Vagina (tissue), 2 donors: ENCODE data around the gene WDR91. TPM values are rescaled to one million over a fixed set of nuclear protein-coding genes. Genes with fewer than 3 reads are reported as not detected.
"Not testable (repeated sequence)": the region's sequence is repeated elsewhere in the genome, so short reads cannot be mapped to it uniquely, and the experiment has no call there.

Experiments used
- DNase-seq, 2 donors: peaks; one replicate each; pipeline ENCODE4 v3.0.0-alpha.2; 2017; ENCODE audit errors: extremely low spot score in 2 of 2
- H3K27ac ChIP-seq: fragments of 200-600 bp; sonication (generic); one replicate; pipeline ENCODE4 v1.5.1; 2019
- H3K27me3 ChIP-seq: fragments of 200-600 bp; sonication (generic); one replicate; pipeline ENCODE4 v1.5.1; 2019
- H3K36me3 ChIP-seq, 2 donors: fragments of 200-600 bp; sonication (generic); one replicate each; pipeline ENCODE4 v1.5.1; 2017 to 2019
- H3K4me1 ChIP-seq: fragments of 200-600 bp; sonication (generic); one replicate; pipeline ENCODE4 v1.5.1; 2019
- H3K4me3 ChIP-seq, 2 donors: fragments of 200-600 bp; sonication (generic); 1 replicate in 1 of 2; 2 replicates in 1 of 2; pipeline ENCODE4 v1.5.1; 2016 to 2019
- H3K9me3 ChIP-seq: fragments of 200-600 bp; sonication (generic); one replicate; pipeline ENCODE4 v1.5.1; 2019
- POLR2A ChIP-seq, 2 donors: fragments of 450-650 bp; IDR thresholded peaks; one replicate each; pipeline ENCODE4 v1.6.1; 2017; ENCODE audit warnings: antibody characterized with exemption in 2 of 2, mild to moderate bottlenecking in 2 of 2, moderate library complexity in 2 of 2
- POLR2AphosphoS5 ChIP-seq, 2 donors: sonication (generic); formaldehyde crosslinking; IDR thresholded peaks; one replicate each; pipeline ENCODE4 v1.9.0; 2017; ENCODE audit warnings: antibody characterized with exemption in 2 of 2, mild to moderate bottlenecking in 2 of 2, low read depth in 1 of 2; ENCODE audit not compliant: insufficient read depth in 1 of 2
- intact Hi-C: fragments of 100-400 bp; cut with DNase I; formaldehyde crosslinking; loops from one replicate; pipeline ENCODE4 v1.15.1; 2023
- total RNA-seq: library from RNA; depleted of rRNA; stranded (reverse); fragments of >200 nt; gene quantifications from one replicate; pipeline ENCODE4 v1.2.3, GENCODE V29; 2016
- TF ChIP-seq, protein P1 (sequence below), 3 experiments: fragments of 450-650 bp in 2 of 3; fragments of 200-600 bp in 1 of 3; sonication (generic) in 1 of 3; IDR thresholded peaks; one replicate each; pipeline ENCODE4 v1.5.1; 2017 to 2019; ENCODE audit warnings: antibody characterized with exemption in 3 of 3, mild to moderate bottlenecking in 2 of 3, moderate library complexity in 2 of 3

The WDR91 gene
- total RNA-seq, 1 donor from 2014 or later, result 31.2 TPM

- TF ChIP-seq POLR2A (IDR thresholded peaks at IDR 0.05) (no peak), POLR2AphosphoS5 (IDR thresholded peaks at IDR 0.05; ENCODE audit: insufficient read depth in 1 of 2, low read depth in 1 of 2) (no peak)
- TF ChIP-seq, protein P1, sequence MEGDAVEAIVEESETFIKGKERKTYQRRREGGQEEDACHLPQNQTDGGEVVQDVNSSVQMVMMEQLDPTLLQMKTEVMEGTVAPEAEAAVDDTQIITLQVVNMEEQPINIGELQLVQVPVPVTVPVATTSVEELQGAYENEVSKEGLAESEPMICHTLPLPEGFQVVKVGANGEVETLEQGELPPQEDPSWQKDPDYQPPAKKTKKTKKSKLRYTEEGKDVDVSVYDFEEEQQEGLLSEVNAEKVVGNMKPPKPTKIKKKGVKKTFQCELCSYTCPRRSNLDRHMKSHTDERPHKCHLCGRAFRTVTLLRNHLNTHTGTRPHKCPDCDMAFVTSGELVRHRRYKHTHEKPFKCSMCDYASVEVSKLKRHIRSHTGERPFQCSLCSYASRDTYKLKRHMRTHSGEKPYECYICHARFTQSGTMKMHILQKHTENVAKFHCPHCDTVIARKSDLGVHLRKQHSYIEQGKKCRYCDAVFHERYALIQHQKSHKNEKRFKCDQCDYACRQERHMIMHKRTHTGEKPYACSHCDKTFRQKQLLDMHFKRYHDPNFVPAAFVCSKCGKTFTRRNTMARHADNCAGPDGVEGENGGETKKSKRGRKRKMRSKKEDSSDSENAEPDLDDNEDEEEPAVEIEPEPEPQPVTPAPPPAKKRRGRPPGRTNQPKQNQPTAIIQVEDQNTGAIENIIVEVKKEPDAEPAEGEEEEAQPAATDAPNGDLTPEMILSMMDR (IDR thresholded peaks at IDR 0.05), result no peak
- intact Hi-C loops, result no loop called here
- H3K36me3 ChIP-seq, result no peaks in the 10 kb centered on the region
- no peaks in the 10 kb centered on the region for H3K9me3 ChIP-seq
- no peak overlapping the region for H3K4me3 ChIP-seq
- DNase-seq, result peak in 1 of 2 donors; percentile 70
- H3K27ac ChIP-seq, result no peak overlapping the region
- peaks cover 21% of the 10 kb centered on the region for H3K4me1 ChIP-seq
- H3K27me3 ChIP-seq, result no peaks in the 10 kb centered on the region
Measured at GRCh38 chr7:135213831-135214230, 2.5 kb upstream of the WDR91 start.

DNA sequence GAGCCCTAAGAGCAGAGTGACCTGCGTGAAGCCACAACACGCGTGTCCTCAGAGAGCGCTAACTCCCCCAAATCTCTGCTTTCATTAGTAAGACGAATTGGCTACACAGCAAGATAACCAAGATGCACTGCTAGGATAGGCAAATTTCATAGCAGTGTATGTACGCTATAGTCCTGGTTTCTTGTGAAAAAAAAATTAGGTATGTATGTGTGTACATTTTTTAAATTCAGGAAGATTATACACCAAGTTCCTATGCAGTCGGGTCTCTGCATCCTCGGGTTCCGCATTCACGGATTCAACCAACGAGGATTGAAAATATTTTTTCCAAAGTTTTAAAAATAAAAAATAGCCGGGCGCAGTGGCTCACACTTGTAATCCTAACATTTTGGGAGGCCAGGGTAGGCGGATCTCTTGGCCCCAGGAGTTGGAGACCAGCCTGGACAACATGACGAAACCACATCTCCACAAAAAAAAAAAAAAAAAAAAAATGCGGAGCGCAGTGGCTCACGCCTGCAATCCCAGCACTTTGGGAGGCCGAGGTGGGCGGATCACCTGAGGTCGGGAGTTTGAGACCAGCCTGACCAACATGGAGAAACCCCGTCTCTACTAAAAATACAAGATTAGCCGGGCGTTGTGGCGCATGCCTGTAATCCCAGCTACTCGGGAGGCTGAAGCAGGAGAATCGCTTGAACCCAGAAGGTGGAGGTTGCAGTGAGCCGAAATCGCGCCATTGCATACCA lies 790 bp upstream of the WDR91 start:
- H3K27me3 ChIP-seq, H3K36me3 ChIP-seq, intact Hi-C loops, H3K9me3 ChIP-seq: not testable (repeated sequence)
- Histone ChIP-seq H3K4me1 (peaks cover 37% of the 10 kb centered on the region), H3K27ac (peak overlapping the region; percentile 92), H3K4me3 (peak overlapping the region; percentile 85 to 100)
- peak in 1 of 2 donors; percentile 72 for DNase-seq

DNA sequence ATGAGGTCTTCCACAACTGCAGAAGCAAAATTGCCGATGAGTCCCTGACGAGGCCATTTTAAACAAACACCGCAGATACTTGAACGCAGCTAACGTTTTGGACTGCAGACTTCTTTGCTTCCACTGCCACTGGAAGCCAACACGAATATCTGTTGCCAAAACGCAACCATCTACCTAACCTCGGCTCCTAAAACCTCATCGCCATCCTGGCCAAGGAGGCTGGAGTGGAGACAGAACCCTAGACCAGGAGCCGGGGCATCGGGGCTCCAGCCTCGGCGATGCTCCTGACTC lies 493 bp downstream of the WDR91 start:
- H3K4me1 ChIP-seq, result peaks cover 38% of the 10 kb centered on the region
- intact Hi-C loops, result no loop called here
- no peaks in the 10 kb centered on the region for H3K36me3 ChIP-seq
- no peaks in the 10 kb centered on the region for H3K27me3 ChIP-seq
- H3K4me3 ChIP-seq, result peak overlapping the region; percentile 85 to 100
- H3K9me3 ChIP-seq, result no peaks in the 10 kb centered on the region
- DNase-seq, result peak in 1 of 2 donors; percentile 90
- TF ChIP-seq POLR2A (IDR thresholded peaks at IDR 0.05) (no peak), POLR2AphosphoS5 (IDR thresholded peaks at IDR 0.05; ENCODE audit: insufficient read depth in 1 of 2, low read depth in 1 of 2) (no peak)
- TF ChIP-seq, protein P1 (IDR thresholded peaks at IDR 0.05), result no peak
- peak overlapping the region; percentile 92 for H3K27ac ChIP-seq

DNA sequence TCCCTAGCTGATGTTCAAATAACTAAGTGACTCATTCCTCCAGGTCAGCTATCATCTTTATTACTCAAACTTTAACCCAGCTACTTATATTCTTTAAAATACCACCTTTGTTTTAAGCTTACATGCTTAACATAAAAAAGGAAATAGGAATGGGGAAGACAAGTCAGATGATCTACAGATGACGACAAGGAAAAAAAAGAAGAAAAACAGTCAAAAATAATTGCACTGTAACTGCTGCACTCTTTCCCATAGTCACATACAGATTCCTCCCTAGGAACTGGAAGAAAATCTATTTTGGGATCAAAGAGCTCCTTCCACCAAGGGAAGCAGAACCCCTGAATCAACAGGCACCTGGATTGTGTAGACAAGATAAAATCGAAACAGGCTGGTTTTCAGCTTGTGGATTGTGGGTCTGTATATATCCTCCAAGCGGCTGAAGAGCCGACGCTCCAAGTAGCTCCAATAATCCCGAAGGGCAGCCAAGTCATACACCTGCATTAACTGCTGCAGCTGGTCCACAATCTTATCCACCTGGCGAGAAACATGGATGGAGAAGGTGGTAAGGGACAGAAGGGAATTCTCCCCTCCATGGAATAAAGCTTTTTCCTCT lies 2.0 kb downstream of the WDR91 start:
- Histone ChIP-seq H3K9me3 (no peaks in the 10 kb centered on the region), H3K27me3 (no peaks in the 10 kb centered on the region), H3K4me1 (peaks cover 42% of the 10 kb centered on the region), H3K27ac (no peak overlapping the region), H3K36me3 (no peaks in the 10 kb centered on the region), H3K4me3 (no peak overlapping the region)
- peak in 1 of 2 donors; percentile 69 for DNase-seq
- intact Hi-C loops, result no loop called here
- TF ChIP-seq POLR2AphosphoS5 (IDR thresholded peaks at IDR 0.05; ENCODE audit: insufficient read depth in 1 of 2, low read depth in 1 of 2), result no peak
- TF ChIP-seq, protein P1 (IDR thresholded peaks at IDR 0.05), result no peak
- no peak for TF ChIP-seq POLR2A (IDR thresholded peaks at IDR 0.05)

DNA sequence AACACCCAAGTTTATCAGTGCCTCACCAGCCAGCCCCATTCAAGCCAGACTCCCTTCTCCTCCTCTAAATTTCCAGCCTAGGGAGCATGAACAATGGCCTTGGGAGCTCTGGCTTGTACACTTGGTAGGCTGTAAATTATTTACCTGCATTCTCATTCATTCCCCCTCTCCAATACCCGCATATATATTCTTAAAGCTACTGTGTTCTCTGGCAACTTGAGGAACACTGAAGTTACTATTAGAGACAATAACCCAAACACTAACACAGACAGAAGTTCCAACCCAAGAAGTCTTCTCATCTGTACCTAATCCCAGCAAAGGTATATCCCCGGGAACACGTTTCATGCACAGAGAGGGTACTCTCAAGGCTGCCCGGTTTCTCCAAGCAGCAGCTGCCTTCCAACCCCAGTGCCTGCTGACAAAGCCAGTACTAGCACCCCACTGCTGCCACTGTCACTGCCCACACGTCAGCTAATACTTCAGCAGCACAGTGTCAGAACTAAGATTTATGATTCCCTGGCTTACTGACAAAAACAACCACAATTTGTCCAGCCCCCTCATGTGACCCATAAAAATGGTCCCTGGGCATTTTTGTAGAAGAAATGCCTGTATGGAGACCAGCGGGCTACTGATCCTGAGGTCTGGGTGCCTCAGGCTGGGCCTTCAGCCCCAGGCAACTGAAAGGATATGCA lies 3.1 kb downstream of the WDR91 start:
- Histone ChIP-seq H3K36me3 (no peaks in the 10 kb centered on the region), H3K4me1 (peaks cover 48% of the 10 kb centered on the region), H3K4me3 (no peak overlapping the region), H3K27ac (no peak overlapping the region), H3K27me3 (no peaks in the 10 kb centered on the region), H3K9me3 (no peaks in the 10 kb centered on the region)
- intact Hi-C loops, result no loop called here
- DNase-seq, result peak in 1 of 2 donors; percentile 37
- TF ChIP-seq POLR2A (IDR thresholded peaks at IDR 0.05) (no peak), POLR2AphosphoS5 (IDR thresholded peaks at IDR 0.05; ENCODE audit: insufficient read depth in 1 of 2, low read depth in 1 of 2) (no peak)
- TF ChIP-seq, protein P1 (IDR thresholded peaks at IDR 0.05), result no peak
